Measurements from ENCODE around the gene DUSP18. TPM values are rescaled to one million over a fixed set of nuclear protein-coding genes. Genes with fewer than 3 reads are reported as not detected.

DUSP18 gene
- total RNA-seq, 1 donor from 2014 or later, result 8.0 TPM

GRCh38 chr22:30695351-30695851 is 27.7 kb upstream of the DUSP18 start:
- Mint-ChIP-seq H3K36me3 (ENCODE audit: unreplicated experiment) (no peaks in the 10 kb centered on the region), H3K4me1 (ENCODE audit: low read depth, unreplicated experiment) (no peaks in the 10 kb centered on the region), H3K27me3 (ENCODE audit: unreplicated experiment) (peaks cover 15% of the 10 kb centered on the region), H3K4me3 (ENCODE audit: unreplicated experiment) (peak overlapping the region; percentile 75), H3K27ac (ENCODE audit: unreplicated experiment) (no peak overlapping the region), H3K9me3 (ENCODE audit: unreplicated experiment) (no peaks in the 10 kb centered on the region)
- DNase-seq, result no peak
- TF ChIP-seq CTCF (IDR thresholded peaks at IDR 0.05; ENCODE audit: partially characterized antibody, unreplicated experiment), result no peak

GRCh38 chr22:30694640-30695350 is 27.1 kb upstream of the DUSP18 start, which contains the start of gene OSBP2:
TSS of gene OSBP2 (plus strand) at chr22:30694874. CDS start at chr22:30694910, 36 bp downstream.
- Mint-ChIP-seq H3K4me1 (ENCODE audit: low read depth, unreplicated experiment) (no peaks in the 10 kb centered on the region), H3K4me3 (ENCODE audit: unreplicated experiment) (peak within 1 kb of the TSS; percentile 90), H3K9me3 (ENCODE audit: unreplicated experiment) (no peaks in the 10 kb centered on the region), H3K27ac (ENCODE audit: unreplicated experiment) (no peak within 1 kb of the TSS), H3K27me3 (ENCODE audit: unreplicated experiment) (peaks cover 15% of the 10 kb centered on the region), H3K36me3 (ENCODE audit: unreplicated experiment) (no peaks in the 10 kb centered on the region)
- peak; percentile 62 for DNase-seq
- TF ChIP-seq CTCF (IDR thresholded peaks at IDR 0.05; ENCODE audit: partially characterized antibody, unreplicated experiment), result no peak

GRCh38 chr22:30694171-30694639 is 26.5 kb upstream of the DUSP18 start:
- H3K9me3 Mint-ChIP-seq (ENCODE audit: unreplicated experiment), result no peaks in the 10 kb centered on the region
- H3K27me3 Mint-ChIP-seq (ENCODE audit: unreplicated experiment), result peaks cover 15% of the 10 kb centered on the region
- H3K4me3 Mint-ChIP-seq (ENCODE audit: unreplicated experiment), result peak overlapping the region; percentile 90
- no peak overlapping the region for H3K27ac Mint-ChIP-seq (ENCODE audit: unreplicated experiment)
- no peaks in the 10 kb centered on the region for H3K36me3 Mint-ChIP-seq (ENCODE audit: unreplicated experiment)
- peak; percentile 53 for DNase-seq
- TF ChIP-seq CTCF (IDR thresholded peaks at IDR 0.05; ENCODE audit: partially characterized antibody, unreplicated experiment), result no peak
- H3K4me1 Mint-ChIP-seq (ENCODE audit: low read depth, unreplicated experiment), result no peaks in the 10 kb centered on the region

GRCh38 chr22:30691204-30691603 is 23.5 kb upstream of the DUSP18 start:
- Mint-ChIP-seq H3K9me3 (ENCODE audit: unreplicated experiment) (no peaks in the 10 kb centered on the region), H3K27me3 (ENCODE audit: unreplicated experiment) (peaks cover 15% of the 10 kb centered on the region), H3K27ac (ENCODE audit: unreplicated experiment) (no peak overlapping the region), H3K4me3 (ENCODE audit: unreplicated experiment) (no peak overlapping the region), H3K4me1 (ENCODE audit: low read depth, unreplicated experiment) (no peaks in the 10 kb centered on the region), H3K36me3 (ENCODE audit: unreplicated experiment) (no peaks in the 10 kb centered on the region)
- DNase-seq, result no peak
- TF ChIP-seq CTCF (IDR thresholded peaks at IDR 0.05; ENCODE audit: partially characterized antibody, unreplicated experiment), result no peak

GRCh38 chr22:30689622-30690021 is 21.9 kb upstream of the DUSP18 start:
- Mint-ChIP-seq H3K4me3 (ENCODE audit: unreplicated experiment) (no peak overlapping the region), H3K9me3 (ENCODE audit: unreplicated experiment) (no peaks in the 10 kb centered on the region), H3K36me3 (ENCODE audit: unreplicated experiment) (no peaks in the 10 kb centered on the region), H3K27me3 (ENCODE audit: unreplicated experiment) (peaks cover 7% of the 10 kb centered on the region), H3K4me1 (ENCODE audit: low read depth, unreplicated experiment) (no peaks in the 10 kb centered on the region), H3K27ac (ENCODE audit: unreplicated experiment) (no peak overlapping the region)
- no peak for DNase-seq
- no peak for TF ChIP-seq CTCF (IDR thresholded peaks at IDR 0.05; ENCODE audit: partially characterized antibody, unreplicated experiment)
